HepG2 (cell line): ENCODE measurements around the gene DDOST. TPM values are rescaled to one million over a fixed set of nuclear protein-coding genes. Genes with fewer than 3 reads are reported as not detected.

Source experiments
- ARID2 ChIP-seq: sonication (generic); formaldehyde crosslinking; IDR thresholded peaks from 2 replicates; pipeline ENCODE4 v1.8.1; 2022; ENCODE audit warnings: mild to moderate bottlenecking, missing genetic modification reagents, borderline replicate concordance
- GABPA ChIP-seq, 2 experiments: IDR thresholded peaks; 2 replicates each; pipeline ENCODE4 v1.6.1; 2011 to 2016; ENCODE audit warnings: low read depth in 2 of 2, low read length in 1 of 2, missing biosample characterization in 1 of 2, missing genetic modification characterization in 1 of 2
- KAT8 ChIP-seq: IDR thresholded peaks from 2 replicates; pipeline ENCODE4 v1.6.1; 2016; ENCODE audit warnings: missing genetic modification reagents, missing compliant biosample characterization
- KDM2A ChIP-seq: sonication (generic); formaldehyde crosslinking; IDR thresholded peaks from 2 replicates; pipeline ENCODE4 v1.4.0; 2020; ENCODE audit warnings: low read depth, missing genetic modification reagents, borderline replicate concordance
- NFYC ChIP-seq: IDR thresholded peaks from 2 replicates; pipeline ENCODE4 v1.6.1; 2016; ENCODE audit warnings: missing genetic modification reagents, missing compliant biosample characterization
- PAF1 ChIP-seq: IDR thresholded peaks from 2 replicates; pipeline ENCODE4 v1.6.1; 2016; ENCODE audit warnings: missing genetic modification reagents, missing compliant biosample characterization
- PAX8 ChIP-seq: sonication (generic); formaldehyde crosslinking; IDR thresholded peaks from 2 replicates; pipeline ENCODE4 v1.8.0; 2022; ENCODE audit warnings: mild to moderate bottlenecking, missing genetic modification reagents, borderline replicate concordance
- PRMT3 ChIP-seq: sonication (generic); formaldehyde crosslinking; IDR thresholded peaks from 2 replicates; pipeline ENCODE4 v1.8.1; 2022; ENCODE audit warnings: low read depth, mild to moderate bottlenecking, moderate library complexity, missing genetic modification reagents, borderline replicate concordance
- RAD51 ChIP-seq: fragments of 450-650 bp; IDR thresholded peaks from 2 replicates; pipeline ENCODE4 v1.6.1; 2016; ENCODE audit warnings: borderline replicate concordance
- SMAD9 ChIP-seq: sonication (generic); formaldehyde crosslinking; IDR thresholded peaks from 2 replicates; pipeline ENCODE4 v1.5.1; 2020; ENCODE audit warnings: mild to moderate bottlenecking, missing genetic modification reagents
- SMYD3 ChIP-seq: sonication (generic); formaldehyde crosslinking; IDR thresholded peaks from 2 replicates; pipeline ENCODE4 v1.8.1; 2023; ENCODE audit warnings: mild to moderate bottlenecking, missing genetic modification reagents
- SRSF9 ChIP-seq: fragments of 200-400 bp; formaldehyde crosslinking; IDR thresholded peaks from 2 replicates; pipeline ENCODE4 v1.6.1; 2018; ENCODE audit warnings: borderline replicate concordance, mild to moderate bottlenecking, low read depth, low read length; ENCODE audit not compliant: insufficient read depth, poor library complexity, severe bottlenecking
- TBX2 ChIP-seq: sonication (generic); formaldehyde crosslinking; IDR thresholded peaks from 2 replicates; pipeline ENCODE4 v1.5.0; 2020; ENCODE audit warnings: missing genetic modification reagents, mild to moderate bottlenecking, borderline replicate concordance
- ZBTB7A ChIP-seq: sonication (generic); formaldehyde crosslinking; IDR thresholded peaks from 2 replicates; pipeline ENCODE4 v1.8.0; 2022; ENCODE audit warnings: mild to moderate bottlenecking, missing genetic modification reagents
- ZNF136 ChIP-seq: sonication (generic); formaldehyde crosslinking; IDR thresholded peaks from 2 replicates; pipeline ENCODE4 v1.8.1; 2022; ENCODE audit warnings: low read depth, mild to moderate bottlenecking, moderate library complexity, missing genetic modification reagents
- ZNF274 ChIP-seq: sonication (generic); formaldehyde crosslinking; IDR thresholded peaks from 2 replicates; pipeline ENCODE4 v1.5.1; 2020; ENCODE audit warnings: mild to moderate bottlenecking, missing genetic modification reagents
- ZNF446 ChIP-seq: sonication (generic); formaldehyde crosslinking; IDR thresholded peaks from 2 replicates; pipeline ENCODE4 v1.5.0; 2020; ENCODE audit warnings: mild to moderate bottlenecking, missing genetic modification reagents
- ZNF776 ChIP-seq: sonication (generic); formaldehyde crosslinking; IDR thresholded peaks from 2 replicates; pipeline ENCODE4 v1.4.0; 2020; ENCODE audit warnings: mild to moderate bottlenecking, missing genetic modification reagents
- ZNF781 ChIP-seq: sonication (generic); formaldehyde crosslinking; IDR thresholded peaks from 2 replicates; pipeline ENCODE4 v1.5.1; 2020; ENCODE audit warnings: borderline replicate concordance, mild to moderate bottlenecking, missing genetic modification reagents; ENCODE audit errors: not compliant biosample characterization
- polyA plus RNA-seq, 8 experiments: library from polyadenylated mRNA; depleted of rRNA in 3 of 8; stranded (reverse) in 7 of 8; unstranded in 1 of 8; fragments of >200 nt; fragmentation: Illumina TruSeq in 4 of 8; extraction: Trizol in 4 of 8; gene quantifications; 2 replicates each; pipeline versions ENCODE4 v1.2.1 to v1.2.3, GENCODE V29; 2011 to 2016; ENCODE audit warnings: low read depth in 4 of 8, missing spikeins in 1 of 8, mixed read lengths in 1 of 8; ENCODE audit not compliant: insufficient read depth in 1 of 8
- total RNA-seq, 5 experiments: library from RNA; depleted of rRNA; stranded (reverse); fragments of >200 nt; fragmentation: Illumina TruSeq; extraction: Trizol; gene quantifications; 2 replicates each; pipeline ENCODE4 v1.2.3, GENCODE V29; 2016; ENCODE audit warnings: low read depth in 1 of 5
- TF ChIP-seq, protein P1 (sequence below): sonication (generic); formaldehyde crosslinking; IDR thresholded peaks from 2 replicates; pipeline ENCODE4 v1.8.1; 2023; ENCODE audit warnings: mild to moderate bottlenecking, missing genetic modification reagents
- TF ChIP-seq, protein P2 (sequence below): sonication (generic); formaldehyde crosslinking; IDR thresholded peaks from 2 replicates; pipeline ENCODE4 v1.8.0; 2022; ENCODE audit warnings: mild to moderate bottlenecking, missing genetic modification reagents
- TF ChIP-seq, protein P3 (sequence below), 2 experiments: sonication (generic) in 1 of 2; formaldehyde crosslinking in 1 of 2; IDR thresholded peaks; 2 replicates each; pipeline versions ENCODE4 v1.5.1 to v1.6.1; 2011 to 2020; ENCODE audit warnings: borderline replicate concordance in 1 of 2, low read depth in 1 of 2, low read length in 1 of 2, mild to moderate bottlenecking in 1 of 2, missing genetic modification reagents in 1 of 2, moderate library complexity in 1 of 2
- TF ChIP-seq, protein P4 (sequence below): sonication (generic); formaldehyde crosslinking; IDR thresholded peaks from 2 replicates; pipeline ENCODE4 v1.4.0; 2020; ENCODE audit warnings: low read depth, mild to moderate bottlenecking, missing genetic modification reagents

DDOST gene
- total and polyA plus RNA-seq, 2 of the 13 experiments (the other 11 are each of a cell fraction or from before 2014, with no cell fraction given), result 335 to 494 TPM

DNA sequence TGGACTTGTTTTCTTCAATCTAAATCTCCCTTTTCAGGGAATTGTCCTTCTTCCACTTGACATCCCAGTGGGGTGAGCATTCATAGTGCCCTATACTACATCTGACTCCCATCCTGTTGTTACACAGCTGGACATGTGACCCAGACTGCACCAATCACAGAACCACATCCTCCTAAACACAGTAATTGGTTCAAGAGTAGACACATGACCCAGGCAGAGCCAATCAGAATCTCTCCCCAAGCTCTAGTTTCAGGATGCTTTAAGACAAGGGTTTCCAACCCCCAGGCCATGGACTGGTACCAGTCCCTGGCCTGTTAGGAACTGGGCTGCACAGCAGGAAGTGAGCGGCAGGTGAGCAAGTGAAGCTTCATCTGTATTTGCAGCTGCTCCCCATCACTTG is 5.6 kb upstream of the DDOST start (continued):
- TF ChIP-seq, protein P1, sequence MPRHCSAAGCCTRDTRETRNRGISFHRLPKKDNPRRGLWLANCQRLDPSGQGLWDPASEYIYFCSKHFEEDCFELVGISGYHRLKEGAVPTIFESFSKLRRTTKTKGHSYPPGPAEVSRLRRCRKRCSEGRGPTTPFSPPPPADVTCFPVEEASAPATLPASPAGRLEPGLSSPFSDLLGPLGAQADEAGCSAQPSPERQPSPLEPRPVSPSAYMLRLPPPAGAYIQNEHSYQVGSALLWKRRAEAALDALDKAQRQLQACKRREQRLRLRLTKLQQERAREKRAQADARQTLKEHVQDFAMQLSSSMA (CRISPR knock-in tag), result no peak
- no peak for TF ChIP-seq SMYD3 (CRISPR knock-in tag)
- peak; percentile 77 for TF ChIP-seq NFYC (CRISPR knock-in tag)
- no peak for TF ChIP-seq ZNF776 (CRISPR knock-in tag)
- no peak for TF ChIP-seq ZNF446 (CRISPR knock-in tag)
- no peak for TF ChIP-seq PRMT3
- no peak for TF ChIP-seq PAX8 (CRISPR knock-in tag)
- TF ChIP-seq SRSF9, result no peak
- TF ChIP-seq PAF1 (CRISPR knock-in tag), result no peak
- TF ChIP-seq, protein P2, sequence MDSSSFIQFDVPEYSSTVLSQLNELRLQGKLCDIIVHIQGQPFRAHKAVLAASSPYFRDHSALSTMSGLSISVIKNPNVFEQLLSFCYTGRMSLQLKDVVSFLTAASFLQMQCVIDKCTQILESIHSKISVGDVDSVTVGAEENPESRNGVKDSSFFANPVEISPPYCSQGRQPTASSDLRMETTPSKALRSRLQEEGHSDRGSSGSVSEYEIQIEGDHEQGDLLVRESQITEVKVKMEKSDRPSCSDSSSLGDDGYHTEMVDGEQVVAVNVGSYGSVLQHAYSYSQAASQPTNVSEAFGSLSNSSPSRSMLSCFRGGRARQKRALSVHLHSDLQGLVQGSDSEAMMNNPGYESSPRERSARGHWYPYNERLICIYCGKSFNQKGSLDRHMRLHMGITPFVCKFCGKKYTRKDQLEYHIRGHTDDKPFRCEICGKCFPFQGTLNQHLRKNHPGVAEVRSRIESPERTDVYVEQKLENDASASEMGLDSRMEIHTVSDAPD (CRISPR knock-in tag), result no peak
- no peak for TF ChIP-seq ZNF274 (CRISPR knock-in tag)
- no peak for TF ChIP-seq ZBTB7A
- TF ChIP-seq KDM2A, result no peak
- no peak for TF ChIP-seq GABPA (IDR thresholded peaks at IDR 0.05; ENCODE audit: low read depth, low read length)
- TF ChIP-seq GABPA (CRISPR knock-in tag; IDR thresholded peaks at IDR 0.05; ENCODE audit: low read depth), result no peak
- TF ChIP-seq SMAD9 (CRISPR knock-in tag), result no peak
- no peak for TF ChIP-seq ARID2 (CRISPR knock-in tag)
- no peak for TF ChIP-seq ZNF136
- TF ChIP-seq, protein P3, sequence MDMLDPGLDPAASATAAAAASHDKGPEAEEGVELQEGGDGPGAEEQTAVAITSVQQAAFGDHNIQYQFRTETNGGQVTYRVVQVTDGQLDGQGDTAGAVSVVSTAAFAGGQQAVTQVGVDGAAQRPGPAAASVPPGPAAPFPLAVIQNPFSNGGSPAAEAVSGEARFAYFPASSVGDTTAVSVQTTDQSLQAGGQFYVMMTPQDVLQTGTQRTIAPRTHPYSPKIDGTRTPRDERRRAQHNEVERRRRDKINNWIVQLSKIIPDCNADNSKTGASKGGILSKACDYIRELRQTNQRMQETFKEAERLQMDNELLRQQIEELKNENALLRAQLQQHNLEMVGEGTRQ (IDR thresholded peaks at IDR 0.05; ENCODE audit: low read depth, low read length), result peak; percentile 84
- TF ChIP-seq, protein P3 (CRISPR knock-in tag; IDR thresholded peaks at IDR 0.05; ENCODE audit: borderline replicate concordance), result peak; percentile 82; the same call in 1 of the 2 replicates
- 0 out of 2 replicates have a peak, but pooled peaks have one; percentile 15 for TF ChIP-seq KAT8 (CRISPR knock-in tag)
- peak; percentile 56 for TF ChIP-seq RAD51
- TF ChIP-seq TBX2 (CRISPR knock-in tag), result no peak
- no peak for TF ChIP-seq ZNF781
- TF ChIP-seq, protein P4, sequence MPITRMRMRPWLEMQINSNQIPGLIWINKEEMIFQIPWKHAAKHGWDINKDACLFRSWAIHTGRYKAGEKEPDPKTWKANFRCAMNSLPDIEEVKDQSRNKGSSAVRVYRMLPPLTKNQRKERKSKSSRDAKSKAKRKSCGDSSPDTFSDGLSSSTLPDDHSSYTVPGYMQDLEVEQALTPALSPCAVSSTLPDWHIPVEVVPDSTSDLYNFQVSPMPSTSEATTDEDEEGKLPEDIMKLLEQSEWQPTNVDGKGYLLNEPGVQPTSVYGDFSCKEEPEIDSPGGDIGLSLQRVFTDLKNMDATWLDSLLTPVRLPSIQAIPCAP, result no peak
